GM21423 (cell line): ENCODE measurements around the gene BCO1.
A peak's percentile ranks its signal among the peaks of the same experiment; 100 is the strongest.

Source experiments
- ATAC-seq: cut with Tn5 transposase; IDR thresholded peaks from one replicate; pipeline ENCODE4 v1.9.1; 2021; ENCODE audit warnings: mild to moderate bottlenecking, moderate library complexity; ENCODE audit not compliant: unreplicated experiment

The BCO1 gene

DNA sequence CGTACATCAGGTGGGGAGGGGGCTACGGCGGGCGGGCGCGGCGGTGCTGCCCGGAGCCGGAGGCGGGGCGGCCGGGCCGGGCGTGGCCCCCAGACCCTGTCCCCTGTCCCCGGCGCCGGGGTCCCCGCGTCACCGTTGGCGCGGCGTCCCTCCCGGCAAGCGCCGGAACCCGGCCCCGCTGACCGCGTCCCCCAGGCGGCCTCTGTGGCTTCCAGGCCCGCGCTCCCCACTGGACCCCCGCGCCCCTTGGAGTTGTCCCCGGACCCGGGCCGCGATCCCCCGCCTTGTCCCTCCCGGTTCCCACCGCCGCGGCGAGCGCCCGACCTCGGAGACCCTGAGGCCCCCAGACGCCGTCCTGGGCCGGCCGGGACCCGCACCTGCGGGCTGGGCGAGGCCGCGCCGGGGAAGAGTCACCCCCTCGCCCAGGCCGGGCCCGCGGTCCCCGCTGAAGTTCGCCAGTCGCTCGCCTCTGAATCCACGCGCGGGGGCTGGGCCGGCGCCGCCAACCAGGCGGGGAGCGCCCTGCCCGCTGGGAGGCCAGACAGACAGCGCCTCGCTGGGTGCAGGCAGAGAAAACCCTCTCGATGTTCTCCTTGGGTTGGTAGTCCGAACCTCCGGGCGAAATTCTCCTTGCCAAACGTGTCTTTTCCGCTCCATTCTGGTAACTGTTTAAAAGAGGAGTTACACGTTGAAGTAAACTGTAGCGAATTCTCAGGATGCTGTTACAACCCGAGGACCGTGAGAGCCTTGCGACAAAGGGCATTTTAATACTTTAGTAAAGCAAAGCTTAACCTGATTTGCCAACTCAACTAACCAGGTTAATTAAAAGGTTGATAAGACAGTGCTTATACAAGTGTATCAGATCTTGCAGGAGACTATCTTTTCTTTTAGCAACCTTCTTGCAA is 77.0 kb downstream of the BCO1 start:
- ATAC-seq: peak; percentile 23

DNA sequence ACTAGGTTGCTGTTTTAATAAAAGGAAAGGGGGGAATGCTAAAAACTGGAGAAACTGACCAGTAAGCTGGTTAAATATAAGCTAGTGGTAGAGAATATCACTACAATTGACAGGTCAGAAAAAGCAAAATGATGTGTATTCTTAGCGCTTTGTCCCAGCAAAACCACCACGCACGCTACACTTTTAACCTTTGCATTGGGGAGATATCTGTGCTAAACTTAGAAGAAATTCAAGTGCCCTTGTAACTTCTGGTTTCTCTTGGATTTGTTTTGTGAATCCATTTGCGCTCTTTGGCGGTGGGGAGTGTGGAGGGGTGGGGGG is 77.6 kb downstream of the BCO1 start:
- no peak for ATAC-seq

DNA sequence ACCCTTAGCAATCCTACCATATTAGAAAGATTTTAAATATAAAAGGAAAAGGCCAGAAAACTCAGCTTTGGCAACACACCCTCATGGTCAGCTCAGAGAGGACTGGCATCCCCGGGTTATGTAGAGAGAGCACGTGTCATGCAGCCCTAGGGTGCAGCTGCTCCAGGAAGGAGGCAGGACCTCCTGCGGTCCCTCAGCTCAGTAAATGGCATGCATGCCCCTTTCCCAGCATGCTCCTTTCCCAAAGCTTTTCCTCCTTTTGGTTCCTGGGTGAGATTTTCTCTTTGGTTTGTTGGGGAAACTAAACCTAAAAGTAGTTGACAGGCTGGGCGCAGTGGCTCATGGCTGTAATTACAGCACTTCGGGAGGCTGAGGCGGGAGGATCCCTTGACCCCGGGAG is 80.2 kb downstream of the BCO1 start:
- ATAC-seq: no peak

DNA sequence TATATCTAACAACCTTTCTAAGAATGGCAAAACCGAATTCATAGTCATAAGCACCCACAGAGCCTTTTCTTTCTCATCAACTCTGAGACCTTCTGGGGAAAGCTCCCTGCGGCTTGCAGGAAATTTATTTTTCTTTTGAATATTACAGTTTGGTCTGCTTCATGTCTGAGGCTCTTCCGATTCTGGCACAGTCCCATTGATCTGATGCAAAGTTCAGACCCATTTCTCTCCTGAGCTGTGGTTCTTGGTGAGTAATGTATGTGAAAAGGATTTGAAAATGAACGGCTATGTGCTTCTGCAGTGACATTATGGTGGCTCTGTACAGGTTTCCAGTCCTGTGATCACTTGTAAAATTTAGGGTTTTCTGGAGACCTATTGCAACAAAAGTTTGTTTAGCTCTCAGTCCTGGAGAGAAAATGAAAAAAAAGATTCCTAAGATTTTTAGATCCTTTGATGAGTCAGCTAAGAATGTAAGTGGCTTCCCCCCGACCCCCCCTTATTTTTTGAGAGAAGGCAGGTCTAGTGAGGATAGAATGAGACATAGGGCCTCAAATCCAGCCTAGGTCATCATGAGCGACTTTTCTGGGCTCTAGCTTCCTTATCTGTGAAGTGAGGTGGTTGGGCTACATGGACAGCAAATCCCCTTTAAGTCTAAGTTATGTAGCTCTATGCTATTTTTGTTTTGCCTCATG is 80.9 kb downstream of the BCO1 start:
- ATAC-seq: no peak

DNA sequence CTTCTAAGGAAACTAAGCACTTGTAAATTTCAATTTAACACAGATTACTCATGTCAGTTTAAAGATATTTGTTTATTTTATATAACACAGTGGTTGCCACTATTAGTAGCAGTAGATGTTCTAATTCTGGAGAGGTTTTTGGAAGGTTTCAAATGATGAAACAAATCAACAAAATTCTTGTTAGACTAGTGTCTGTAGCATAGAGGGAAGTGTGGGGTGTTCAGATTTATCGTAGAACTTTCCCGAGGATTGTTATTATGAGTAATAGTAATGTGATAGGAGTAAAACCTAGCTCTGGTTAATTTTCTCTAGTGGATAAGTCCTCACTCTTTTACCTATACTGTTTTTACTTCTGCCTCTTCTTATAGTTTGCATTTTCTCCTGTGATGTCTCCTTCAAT is 82.5 kb downstream of the BCO1 start:
- no peak for ATAC-seq

DNA sequence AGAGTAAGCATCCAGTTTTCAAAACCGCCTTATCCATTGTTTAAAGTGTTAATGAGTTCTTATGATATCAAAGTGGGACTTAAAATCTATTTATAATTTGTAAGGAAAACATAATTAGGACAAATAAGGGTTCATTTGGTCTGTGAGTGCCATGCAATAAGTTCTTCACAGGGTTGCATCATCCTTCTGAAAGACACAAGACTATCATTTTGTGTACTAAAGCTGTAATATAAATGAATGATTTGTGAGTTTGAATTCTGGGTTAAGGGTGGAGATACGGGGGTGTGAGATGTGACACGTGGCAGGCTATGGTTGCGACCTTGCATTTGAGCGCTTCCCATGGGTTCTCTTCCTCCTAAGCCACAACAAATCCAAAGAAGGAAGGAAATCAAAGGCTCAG is 83.0 kb downstream of the BCO1 start:
- ATAC-seq: no peak

DNA sequence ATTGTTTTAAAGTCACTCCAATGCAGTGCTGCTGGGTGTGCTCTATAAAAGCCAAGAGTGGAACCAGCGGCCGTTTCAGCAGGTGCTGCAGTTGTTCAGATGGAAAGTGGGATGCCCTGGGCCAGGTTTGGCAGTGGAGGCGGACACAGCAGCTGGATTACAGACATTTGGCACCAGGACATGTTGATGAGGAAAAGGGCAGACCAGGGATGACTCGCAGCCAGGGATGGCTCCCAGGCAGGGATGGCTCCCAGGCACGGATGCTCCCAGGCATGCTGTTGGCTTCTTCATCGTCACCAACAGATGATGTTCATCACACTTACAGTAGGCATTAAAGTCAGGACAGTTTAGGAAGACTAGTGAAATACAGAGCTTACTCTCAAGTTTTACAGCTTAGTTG is 86.3 kb downstream of the BCO1 start:
- ATAC-seq: no peak

DNA sequence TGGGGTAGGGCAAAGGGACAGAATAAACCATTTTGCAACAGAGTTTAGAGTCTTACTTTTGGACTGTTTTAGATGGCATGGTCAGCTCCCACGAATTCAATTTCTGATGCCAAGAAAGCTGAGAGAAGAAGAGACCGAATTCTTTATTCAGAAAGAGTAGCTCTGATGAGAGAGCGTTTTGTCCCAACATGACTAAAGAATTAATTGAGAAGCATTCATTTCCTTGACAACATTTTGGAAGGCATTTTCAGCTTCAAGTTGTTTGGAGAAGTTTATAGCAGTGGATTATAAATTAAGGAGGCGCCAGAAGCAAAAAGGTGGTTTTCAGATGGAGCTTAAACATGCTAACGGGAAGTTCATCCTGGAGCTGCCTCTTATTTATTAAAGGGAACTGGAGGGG is 88.5 kb downstream of the BCO1 start:
- no peak for ATAC-seq

DNA sequence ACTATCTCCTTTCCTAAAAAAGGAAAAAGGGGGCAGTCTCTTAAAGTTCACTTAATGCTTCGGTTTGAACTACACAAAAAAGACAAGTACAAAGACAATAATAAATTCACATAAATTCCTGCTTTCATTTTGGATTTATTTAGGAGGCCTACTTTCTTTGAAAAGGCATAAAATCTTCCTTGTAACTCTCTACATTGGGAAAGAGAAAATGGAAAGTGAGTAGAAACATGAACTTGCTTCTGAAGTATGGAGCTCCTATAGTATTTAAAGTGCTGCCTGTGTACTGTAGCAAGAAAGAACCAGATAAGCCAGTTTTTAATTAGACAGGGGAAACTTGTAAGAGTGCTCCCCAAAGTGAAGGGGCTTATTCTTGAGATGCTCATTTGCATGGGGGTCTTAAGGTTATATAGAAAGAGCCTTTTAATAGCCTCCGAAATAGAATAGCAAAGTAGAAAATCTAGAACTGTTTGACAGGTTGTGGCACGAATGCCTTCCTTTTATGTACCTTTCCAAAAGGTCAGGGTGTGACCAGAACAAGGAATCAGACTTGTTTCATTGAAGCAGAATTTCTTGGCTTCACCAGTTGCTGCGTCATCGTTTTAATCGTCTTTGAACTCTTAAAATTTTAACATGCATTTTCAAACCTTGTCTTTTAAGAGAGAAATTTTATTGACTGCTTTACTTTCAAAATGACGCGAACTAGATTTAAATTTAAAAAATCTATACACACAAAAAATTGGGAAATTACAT is 89.1 kb downstream of the BCO1 start:
- no peak for ATAC-seq

DNA sequence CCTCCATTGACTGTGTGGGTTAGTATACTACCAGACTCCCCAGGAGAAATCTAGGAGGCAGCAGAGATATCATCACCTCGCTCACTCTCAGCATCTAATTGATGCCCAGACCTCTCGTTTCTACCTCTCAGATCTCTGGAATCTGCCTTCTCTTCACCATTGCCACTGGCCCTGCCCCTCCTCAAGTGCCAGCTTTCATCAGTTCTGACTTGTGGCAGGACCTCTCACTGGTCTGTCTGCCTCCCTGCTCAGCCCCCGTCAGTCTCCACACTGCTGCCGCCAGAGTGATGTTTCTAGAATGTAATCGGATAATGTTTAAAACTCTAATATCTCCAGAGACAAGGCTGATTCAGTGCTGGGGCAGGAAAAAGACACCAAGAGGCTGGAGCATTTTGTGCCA is 91.5 kb downstream of the BCO1 start:
- no peak for ATAC-seq

DNA sequence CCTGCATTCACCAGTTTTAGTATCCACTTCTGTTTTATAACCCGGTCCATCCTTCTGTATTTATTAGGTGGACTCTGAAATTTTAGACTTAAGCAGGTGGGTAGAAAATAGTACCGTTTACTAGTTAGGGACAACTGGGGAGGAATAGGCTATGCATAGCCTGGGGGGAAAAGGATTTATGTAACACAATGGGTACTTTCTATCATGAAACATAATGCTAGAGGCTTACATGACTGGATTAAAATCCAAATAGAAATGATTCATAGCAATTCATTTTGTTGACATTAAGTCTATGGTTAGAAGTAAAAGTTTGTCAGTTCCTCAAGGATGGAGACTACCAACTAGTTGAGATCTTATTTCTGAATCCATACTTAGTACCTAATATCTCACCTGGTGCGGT is 94.9 kb downstream of the BCO1 start:
- no peak for ATAC-seq

DNA sequence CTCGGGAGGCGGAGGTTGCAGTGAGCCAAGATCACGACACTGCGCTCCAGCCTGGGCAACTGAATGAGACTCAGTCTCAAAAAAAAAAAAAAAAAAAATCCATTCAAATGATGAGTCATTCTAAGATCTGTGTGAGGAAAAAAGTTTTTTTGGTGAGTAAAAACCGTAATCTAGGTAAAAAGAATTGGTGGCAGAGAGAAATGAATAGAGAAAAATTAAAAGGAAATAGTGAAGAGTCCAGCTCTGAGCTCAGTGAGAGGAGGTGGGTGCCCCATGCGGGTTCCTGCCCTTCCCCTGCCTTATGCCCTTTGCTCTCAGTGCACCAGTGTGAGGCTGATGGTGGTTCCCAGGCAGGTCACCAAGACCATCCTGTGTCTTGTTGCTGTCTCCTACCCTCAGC is 97.2 kb downstream of the BCO1 start:
- no peak for ATAC-seq

DNA sequence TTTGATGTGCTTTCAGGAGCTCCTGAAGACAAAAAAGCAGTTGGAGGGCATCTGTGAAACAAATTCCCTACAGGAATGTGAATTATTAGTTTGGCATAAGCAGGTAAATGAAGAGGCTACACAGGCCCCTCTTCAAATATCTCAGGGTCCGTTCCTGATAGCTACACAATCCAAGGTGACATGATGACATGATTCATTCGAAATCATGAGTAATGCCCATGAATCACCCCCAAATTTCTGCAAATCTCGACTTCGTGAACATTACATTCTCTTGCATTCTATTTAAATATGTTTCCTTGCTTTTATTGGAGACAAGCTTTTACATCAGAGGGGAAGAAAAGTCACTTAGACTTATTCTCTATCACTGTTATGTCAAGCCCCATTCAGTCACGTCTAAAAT is 98.6 kb downstream of the BCO1 start:
- no peak for ATAC-seq
